K562 (cell line): ENCODE measurements around the gene ARMH1. TPM values are rescaled to one million over a fixed set of nuclear protein-coding genes. Genes with fewer than 3 reads are reported as not detected.

Source experiments
- ADNP ChIP-seq: fragments of 200-800 bp; sonication (Bioruptor generic); IDR thresholded peaks from 2 replicates; pipeline ENCODE4 v1.6.1; 2016; ENCODE audit warnings: missing genetic modification characterization, missing compliant biosample characterization
- ATF7 ChIP-seq: fragments of 450-650 bp; IDR thresholded peaks from 2 replicates; pipeline ENCODE4 v1.7.1; 2014; ENCODE audit warnings: mild to moderate bottlenecking, moderate library complexity
- HEY1 ChIP-seq: fragments of 250-450 bp; sonication (Bioruptor Pico); IDR thresholded peaks from 2 replicates; pipeline ENCODE4 v1.5.0; 2020; ENCODE audit warnings: mild to moderate bottlenecking, moderate library complexity, borderline replicate concordance
- HLTF ChIP-seq: fragments of 450-650 bp; IDR thresholded peaks from 2 replicates; pipeline ENCODE4 v1.6.1; 2016
- HMBOX1 ChIP-seq: sonication (generic); IDR thresholded peaks from 2 replicates; pipeline ENCODE4 v1.6.1; 2016
- HNRNPLL ChIP-seq: fragments of 200-400 bp; formaldehyde crosslinking; IDR thresholded peaks from 2 replicates; pipeline ENCODE4 v1.6.1; 2017; ENCODE audit warnings: low read length, low read depth, mild to moderate bottlenecking; ENCODE audit not compliant: poor library complexity, severe bottlenecking
- MLLT1 ChIP-seq, 2 experiments: fragments of 450-650 bp; IDR thresholded peaks; 2 replicates each; pipeline ENCODE4 v1.6.1; 2016
- MYBL2 ChIP-seq, 2 experiments: fragments of 450-650 bp in 1 of 2; sonication (generic) in 1 of 2; formaldehyde crosslinking in 1 of 2; IDR thresholded peaks; 2 replicates each; pipeline versions ENCODE4 v1.6.1 to v1.8.1; 2017 to 2022; ENCODE audit warnings: borderline replicate concordance in 1 of 2, inconsistent platforms in 1 of 2, low read depth in 1 of 2, mild to moderate bottlenecking in 1 of 2, missing genetic modification reagents in 1 of 2, moderate library complexity in 1 of 2
- NCOA1 ChIP-seq: fragments of 450-650 bp; IDR thresholded peaks from 2 replicates; pipeline ENCODE4 v1.6.1; 2016; ENCODE audit warnings: low read depth
- NCOA4 ChIP-seq: fragments of 450-650 bp; IDR thresholded peaks from 2 replicates; pipeline ENCODE4 v1.6.1; 2018; ENCODE audit warnings: mild to moderate bottlenecking; ENCODE audit not compliant: partially characterized antibody
- PTTG1 ChIP-seq: fragments of 450-650 bp; IDR thresholded peaks from 2 replicates; pipeline ENCODE4 v1.6.1; 2016; ENCODE audit warnings: low read depth, mild to moderate bottlenecking, missing genetic modification characterization, missing compliant biosample characterization
- RFX5 ChIP-seq: IDR thresholded peaks from 2 replicates; pipeline ENCODE4 v1.6.1; 2011; ENCODE audit warnings: low read depth, mild to moderate bottlenecking, improper control_type of control experiment, low read length
- SMAD1 ChIP-seq: fragments of 150-350 bp; IDR thresholded peaks from 2 replicates; pipeline ENCODE4 v1.6.1; 2014; ENCODE audit warnings: low read length, low read depth; ENCODE audit not compliant: partially characterized antibody
- STAT5A ChIP-seq: IDR thresholded peaks from 2 replicates; pipeline ENCODE4 v1.6.1; 2012; ENCODE audit warnings: low read length, inconsistent platforms, borderline replicate concordance
- TAF9B ChIP-seq: fragments of 450-650 bp; IDR thresholded peaks from 2 replicates; pipeline ENCODE4 v1.6.1; 2018; ENCODE audit warnings: mild to moderate bottlenecking; ENCODE audit not compliant: partially characterized antibody
- TRIM28 ChIP-seq: fragments of 450-650 bp; IDR thresholded peaks from 2 replicates; pipeline ENCODE4 v1.6.1; 2017
- ZKSCAN1 ChIP-seq: fragments of 150-350 bp; IDR thresholded peaks from 2 replicates; pipeline ENCODE4 v1.6.1; 2016; ENCODE audit warnings: low read depth, low read length
- ZNF589 ChIP-seq: fragments of 200-800 bp; sonication (Bioruptor generic); IDR thresholded peaks from 2 replicates; pipeline ENCODE4 v1.6.1; 2016; ENCODE audit warnings: low read depth, missing genetic modification characterization, missing compliant biosample characterization
- polyA plus RNA-seq, 8 experiments: library from polyadenylated mRNA; depleted of rRNA in 4 of 8; stranded (reverse) in 5 of 8; unstranded in 3 of 8; fragments of >200 nt; fragmentation: Nextera tagmentation in 2 of 8; fragmentation: Illumina TruSeq in 1 of 8; extraction: Ambion mirVana in 2 of 8; extraction: Trizol in 1 of 8; gene quantifications; 2 replicates each; pipeline versions ENCODE4 v1.2.1 to v1.2.3, GENCODE V29; 2011 to 2014; ENCODE audit warnings: inconsistent platforms in 1 of 8, missing spikeins in 1 of 8
- total RNA-seq, 7 experiments: library from RNA; depleted of rRNA in 6 of 7; stranded (reverse); fragments of >200 nt in 6 of 7; fragmentation: Illumina TruSeq in 2 of 7; extraction: Trizol in 2 of 7; gene quantifications; 2 replicates each; pipeline versions ENCODE4 v1.2.1 to v1.2.3, GENCODE V29; 2011 to 2021; ENCODE audit warnings: low replicate concordance in 1 of 7
- TF ChIP-seq, protein P1 (sequence below): fragments of 250-450 bp; sonication (Bioruptor Pico); IDR thresholded peaks from 2 replicates; pipeline ENCODE4 v1.5.1; 2021; ENCODE audit warnings: mild to moderate bottlenecking
- TF ChIP-seq, protein P2 (sequence below), 2 experiments: fragments of 450-650 bp; conservative IDR thresholded peaks; 2 replicates each; pipeline ENCODE4 v1.6.1; 2017; ENCODE audit warnings: mild to moderate bottlenecking in 2 of 2, moderate library complexity in 2 of 2
- TF ChIP-seq, protein P3 (sequence below): fragments of 450-650 bp; IDR thresholded peaks from 2 replicates; pipeline ENCODE4 v1.7.1; 2018; ENCODE audit warnings: mild to moderate bottlenecking, low read depth; ENCODE audit not compliant: partially characterized antibody

ARMH1 gene
- total and polyA plus RNA-seq, 9 of the 15 experiments (the other 6 are each of a cell fraction or from before 2014, with no cell fraction given), result 0.41 TPM; not detected in 8

DNA sequence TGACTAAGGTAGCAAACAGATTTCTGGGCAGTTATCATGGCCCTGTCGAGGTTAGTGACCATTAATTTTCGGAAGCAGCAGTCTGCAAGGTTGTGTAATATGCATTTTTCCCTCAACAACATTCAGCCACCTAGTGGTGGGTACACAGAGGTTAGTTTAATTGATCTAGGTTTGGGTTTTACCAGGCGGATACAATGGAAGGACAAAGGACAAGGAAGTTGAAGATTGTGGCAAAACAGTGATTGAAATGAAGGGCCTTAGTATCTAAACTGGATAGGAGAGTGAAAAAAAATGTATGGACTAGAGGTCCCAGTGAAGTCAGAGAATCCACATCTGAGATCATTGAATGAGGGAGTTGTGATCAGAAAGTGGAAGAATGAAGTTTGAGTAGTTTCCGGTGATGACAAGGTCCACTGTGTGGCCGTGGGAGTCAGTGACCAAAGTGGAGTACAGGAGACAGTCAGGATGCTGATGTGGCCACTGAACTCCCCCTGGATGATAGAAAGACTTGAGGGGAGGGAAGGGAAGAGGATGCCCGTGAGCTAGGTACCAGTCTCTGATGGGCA lies 2.8 kb downstream of the ARMH1 start (continued):
- TF ChIP-seq PTTG1 (tag), result no peak
- TF ChIP-seq, protein P1, sequence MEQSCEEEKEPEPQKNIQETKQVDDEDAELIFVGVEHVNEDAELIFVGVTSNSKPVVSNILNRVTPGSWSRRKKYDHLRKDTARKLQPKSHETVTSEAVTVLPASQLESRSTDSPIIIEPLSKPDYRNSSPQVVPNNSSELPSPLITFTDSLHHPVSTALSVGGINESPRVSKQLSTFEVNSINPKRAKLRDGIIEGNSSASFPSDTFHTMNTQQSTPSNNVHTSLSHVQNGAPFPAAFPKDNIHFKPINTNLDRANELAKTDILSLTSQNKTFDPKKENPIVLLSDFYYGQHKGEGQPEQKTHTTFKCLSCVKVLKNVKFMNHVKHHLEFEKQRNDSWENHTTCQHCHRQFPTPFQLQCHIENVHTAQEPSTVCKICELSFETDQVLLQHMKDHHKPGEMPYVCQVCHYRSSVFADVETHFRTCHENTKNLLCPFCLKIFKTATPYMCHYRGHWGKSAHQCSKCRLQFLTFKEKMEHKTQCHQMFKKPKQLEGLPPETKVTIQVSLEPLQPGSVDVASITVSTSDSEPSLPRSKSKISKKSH (CRISPR knock-in tag), result no peak
- TF ChIP-seq MYBL2 (IDR thresholded peaks at IDR 0.05; ENCODE audit: low read depth), result no peak
- no peak for TF ChIP-seq MYBL2 (CRISPR knock-in tag; IDR thresholded peaks at IDR 0.05; ENCODE audit: borderline replicate concordance)
- no peak for TF ChIP-seq TRIM28
- TF ChIP-seq ZNF589 (CRISPR knock-in tag), result no peak
- TF ChIP-seq HNRNPLL, result no peak
- TF ChIP-seq, protein P2, sequence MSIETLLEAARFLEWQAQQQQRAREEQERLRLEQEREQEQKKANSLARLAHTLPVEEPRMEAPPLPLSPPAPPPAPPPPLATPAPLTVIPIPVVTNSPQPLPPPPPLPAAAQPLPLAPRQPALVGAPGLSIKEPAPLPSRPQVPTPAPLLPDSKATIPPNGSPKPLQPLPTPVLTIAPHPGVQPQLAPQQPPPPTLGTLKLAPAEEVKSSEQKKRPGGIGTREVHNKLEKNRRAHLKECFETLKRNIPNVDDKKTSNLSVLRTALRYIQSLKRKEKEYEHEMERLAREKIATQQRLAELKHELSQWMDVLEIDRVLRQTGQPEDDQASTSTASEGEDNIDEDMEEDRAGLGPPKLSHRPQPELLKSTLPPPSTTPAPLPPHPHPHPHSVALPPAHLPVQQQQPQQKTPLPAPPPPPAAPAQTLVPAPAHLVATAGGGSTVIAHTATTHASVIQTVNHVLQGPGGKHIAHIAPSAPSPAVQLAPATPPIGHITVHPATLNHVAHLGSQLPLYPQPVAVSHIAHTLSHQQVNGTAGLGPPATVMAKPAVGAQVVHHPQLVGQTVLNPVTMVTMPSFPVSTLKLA (conservative IDR thresholded peaks at IDR 0.05), result no peak
- TF ChIP-seq HEY1 (CRISPR knock-in tag), result no peak
- TF ChIP-seq SMAD1, result peak; percentile 61
- no peak for TF ChIP-seq MLLT1 (IDR thresholded peaks at IDR 0.05)
- 0 out of 2 replicates have a peak, but pooled peaks have one; percentile 7 for TF ChIP-seq HLTF
- TF ChIP-seq, protein P3, sequence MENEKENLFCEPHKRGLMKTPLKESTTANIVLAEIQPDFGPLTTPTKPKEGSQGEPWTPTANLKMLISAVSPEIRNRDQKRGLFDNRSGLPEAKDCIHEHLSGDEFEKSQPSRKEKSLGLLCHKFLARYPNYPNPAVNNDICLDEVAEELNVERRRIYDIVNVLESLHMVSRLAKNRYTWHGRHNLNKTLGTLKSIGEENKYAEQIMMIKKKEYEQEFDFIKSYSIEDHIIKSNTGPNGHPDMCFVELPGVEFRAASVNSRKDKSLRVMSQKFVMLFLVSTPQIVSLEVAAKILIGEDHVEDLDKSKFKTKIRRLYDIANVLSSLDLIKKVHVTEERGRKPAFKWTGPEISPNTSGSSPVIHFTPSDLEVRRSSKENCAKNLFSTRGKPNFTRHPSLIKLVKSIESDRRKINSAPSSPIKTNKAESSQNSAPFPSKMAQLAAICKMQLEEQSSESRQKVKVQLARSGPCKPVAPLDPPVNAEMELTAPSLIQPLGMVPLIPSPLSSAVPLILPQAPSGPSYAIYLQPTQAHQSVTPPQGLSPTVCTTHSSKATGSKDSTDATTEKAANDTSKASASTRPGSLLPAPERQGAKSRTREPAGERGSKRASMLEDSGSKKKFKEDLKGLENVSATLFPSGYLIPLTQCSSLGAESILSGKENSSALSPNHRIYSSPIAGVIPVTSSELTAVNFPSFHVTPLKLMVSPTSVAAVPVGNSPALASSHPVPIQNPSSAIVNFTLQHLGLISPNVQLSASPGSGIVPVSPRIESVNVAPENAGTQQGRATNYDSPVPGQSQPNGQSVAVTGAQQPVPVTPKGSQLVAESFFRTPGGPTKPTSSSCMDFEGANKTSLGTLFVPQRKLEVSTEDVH, result no peak
- TF ChIP-seq ATF7, result no peak
- no peak for TF ChIP-seq STAT5A
- TF ChIP-seq NCOA4, result no peak
- no peak for TF ChIP-seq RFX5
- TF ChIP-seq HMBOX1, result peak; percentile 82
- no peak for TF ChIP-seq TAF9B
- TF ChIP-seq ZKSCAN1, result no peak
- TF ChIP-seq NCOA1, result no peak
- TF ChIP-seq ADNP (tag), result no peak
